Stomach (tissue), 9 donors: ENCODE measurements around the gene SETX. TPM values are rescaled to one million over a fixed set of nuclear protein-coding genes. Genes with fewer than 3 reads are reported as not detected.

ENCODE experiments used
- DNase-seq, 2 donors: peaks; one replicate each; pipeline versions ENCODE4 v3.0.0 to v3.0.0-alpha.2; 2013 to 2019
- H3K27ac ChIP-seq, 5 donors: fragments of 200-600 bp in 4 of 5; sonication (generic) in 4 of 5; one replicate each; pipeline ENCODE4 v1.5.1; 2013 to 2019; ENCODE audit warnings: mild to moderate bottlenecking in 1 of 5, moderate library complexity in 1 of 5
- H3K27me3 ChIP-seq, 3 donors: fragments of 200-600 bp; sonication (generic); one replicate each; pipeline ENCODE4 v1.5.1; 2017 to 2019; ENCODE audit warnings: mixed run types in 1 of 3
- H3K36me3 ChIP-seq, 4 donors: fragments of 200-600 bp; sonication (generic); 1 replicate in 3 of 4; 2 replicates in 1 of 4; pipeline ENCODE4 v1.5.1; 2016 to 2019
- H3K4me1 ChIP-seq, 4 donors: fragments of 200-600 bp; sonication (generic); one replicate each; pipeline ENCODE4 v1.5.1; 2016 to 2019
- H3K4me3 ChIP-seq, 4 donors: fragments of 200-600 bp; sonication (generic) in 3 of 4; one replicate each; pipeline ENCODE4 v1.5.1; 2016 to 2019; ENCODE audit warnings: mild to moderate bottlenecking in 1 of 4
- H3K9me3 ChIP-seq, 4 donors: fragments of 200-600 bp; sonication (generic); one replicate each; pipeline ENCODE4 v1.5.1; 2016 to 2019
- EP300 ChIP-seq: sonication (generic); formaldehyde crosslinking; IDR thresholded peaks from one replicate; pipeline ENCODE4 v1.6.1; 2017; ENCODE audit warnings: antibody characterized with exemption
- POLR2A ChIP-seq, 4 donors: fragments of 450-650 bp; IDR thresholded peaks; one replicate each; pipeline ENCODE4 v1.6.1; 2016; ENCODE audit warnings: antibody characterized with exemption in 4 of 4, control low read depth in 2 of 4, mild to moderate bottlenecking in 1 of 4, moderate library complexity in 1 of 4
- POLR2AphosphoS5 ChIP-seq, 3 donors: sonication (generic); formaldehyde crosslinking; IDR thresholded peaks; one replicate each; pipeline ENCODE4 v1.6.1; 2016; ENCODE audit warnings: antibody characterized with exemption in 3 of 3
- WGBS, 5 donors: extraction: QIAGEN DNeasy Blood & Tissue Kit in 3 of 5; methylation state at CpG; one replicate each; pipeline versions ENCODE4 v1.1.5 to v1.1.7; 2013 to 2018; 5-methylcytosine and 5-hydroxymethylcytosine counted together
- intact Hi-C: fragments of 100-400 bp; cut with DNase I; formaldehyde crosslinking; loops from one replicate; pipeline ENCODE4 v1.15.1; 2023; ENCODE audit warnings: low total_unique reads
- polyA plus RNA-seq, 3 donors: library from polyadenylated mRNA; stranded (reverse); fragments of 200-250 nt; gene quantifications; one replicate each; pipeline ENCODE4 v1.2.3, GENCODE V29; 2013
- total RNA-seq, 5 donors: library from RNA; depleted of rRNA; stranded (reverse); fragments of >200 nt; gene quantifications; one replicate each; pipeline versions ENCODE4 v1.1.0 to v1.2.3, GENCODE V29; 2014 to 2016
- TF ChIP-seq, protein P1 (sequence below), 7 experiments: fragments of 450-650 bp in 4 of 7; fragments of 200-600 bp in 3 of 7; sonication (generic) in 3 of 7; IDR thresholded peaks; one replicate each; pipeline ENCODE4 v1.5.1; 2016 to 2019; ENCODE audit warnings: antibody characterized with exemption in 7 of 7, control low read depth in 2 of 7, mild to moderate bottlenecking in 1 of 7
- donor health status: healthy with polysubstance abuse.
- donor health status: Bipolar disorder and iron deficiency.
- donor health status: healthy.

The SETX gene
- total and polyA plus RNA-seq, 8 donors, result 7.9 to 96.7 (median 34.6) TPM

- Histone ChIP-seq H3K27me3 (peaks cover 0 to 77% (median 19%) of the 10 kb centered on the region in 3 donors), H3K36me3 (no peaks in the 10 kb centered on the region), H3K9me3 (no peaks in the 10 kb centered on the region), H3K4me1 (peaks cover 0 to 8% (median 7%) of the 10 kb centered on the region in 4 donors), H3K4me3 (no peak overlapping the region), H3K27ac (no peak overlapping the region)
- TF ChIP-seq, protein P1, sequence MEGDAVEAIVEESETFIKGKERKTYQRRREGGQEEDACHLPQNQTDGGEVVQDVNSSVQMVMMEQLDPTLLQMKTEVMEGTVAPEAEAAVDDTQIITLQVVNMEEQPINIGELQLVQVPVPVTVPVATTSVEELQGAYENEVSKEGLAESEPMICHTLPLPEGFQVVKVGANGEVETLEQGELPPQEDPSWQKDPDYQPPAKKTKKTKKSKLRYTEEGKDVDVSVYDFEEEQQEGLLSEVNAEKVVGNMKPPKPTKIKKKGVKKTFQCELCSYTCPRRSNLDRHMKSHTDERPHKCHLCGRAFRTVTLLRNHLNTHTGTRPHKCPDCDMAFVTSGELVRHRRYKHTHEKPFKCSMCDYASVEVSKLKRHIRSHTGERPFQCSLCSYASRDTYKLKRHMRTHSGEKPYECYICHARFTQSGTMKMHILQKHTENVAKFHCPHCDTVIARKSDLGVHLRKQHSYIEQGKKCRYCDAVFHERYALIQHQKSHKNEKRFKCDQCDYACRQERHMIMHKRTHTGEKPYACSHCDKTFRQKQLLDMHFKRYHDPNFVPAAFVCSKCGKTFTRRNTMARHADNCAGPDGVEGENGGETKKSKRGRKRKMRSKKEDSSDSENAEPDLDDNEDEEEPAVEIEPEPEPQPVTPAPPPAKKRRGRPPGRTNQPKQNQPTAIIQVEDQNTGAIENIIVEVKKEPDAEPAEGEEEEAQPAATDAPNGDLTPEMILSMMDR (IDR thresholded peaks at IDR 0.05), result no peak
- no peak for TF ChIP-seq POLR2AphosphoS5 (IDR thresholded peaks at IDR 0.05)
- TF ChIP-seq POLR2A (IDR thresholded peaks at IDR 0.05), result no peak
- DNase-seq, result no peak
- intact Hi-C loops, result loop anchor here (5.0 kb wide), 1 partner anchor 65 kb away; no protein-coding TSS in a partner anchor
- 65 to 90% (median 69%) methylated on average over 3 of the region's 3 CpGs for WGBS, 5 donors
These were observed 122.3 kb downstream of the SETX start for GRCh38 chr9:132232522-132232921.

DNA sequence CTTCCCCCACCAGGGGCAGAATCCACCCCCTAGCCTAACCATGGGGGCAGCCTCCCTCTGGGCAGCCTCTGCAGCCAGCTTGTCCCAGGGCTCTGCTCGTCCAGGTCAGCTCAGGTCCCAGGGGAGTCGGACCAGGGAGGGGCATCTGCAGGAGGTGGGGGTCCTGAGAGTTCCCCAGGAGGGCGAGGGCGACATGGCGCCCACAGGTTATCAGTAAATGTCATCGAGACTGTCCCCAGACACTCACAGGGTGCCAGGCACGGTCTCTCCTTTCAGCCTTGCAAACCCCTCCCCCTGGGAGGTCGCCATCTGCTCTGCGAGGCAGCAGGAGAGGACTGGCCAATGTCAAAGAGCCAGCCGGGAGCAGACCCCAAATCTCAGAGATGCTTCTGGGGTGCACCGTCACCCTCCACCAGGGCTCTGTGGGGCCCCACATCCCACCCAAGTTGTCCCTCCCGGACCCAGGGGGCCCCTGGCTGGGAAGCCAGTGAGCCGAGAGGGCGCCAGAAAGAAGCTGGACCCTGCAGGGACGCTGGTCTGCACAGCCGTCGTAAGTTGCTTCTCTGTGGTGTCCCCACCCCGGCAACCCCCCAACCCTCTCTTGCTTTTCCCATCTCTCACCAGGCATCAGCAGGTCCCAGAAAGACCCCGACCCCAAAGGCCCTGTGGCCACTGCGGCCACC lies 123.6 kb downstream of the SETX start:
- TF ChIP-seq POLR2AphosphoS5 (IDR thresholded peaks at IDR 0.05) (no peak), POLR2A (IDR thresholded peaks at IDR 0.05) (no peak), EP300 (no peak)
- TF ChIP-seq, protein P1 (IDR thresholded peaks at IDR 0.05), result no peak
- no peak overlapping the region for H3K4me3 ChIP-seq
- H3K9me3 ChIP-seq, result no peaks in the 10 kb centered on the region
- H3K4me1 ChIP-seq, result peaks cover 0 to 2% (median 2%) of the 10 kb centered on the region in 4 donors
- peaks cover 0 to 81% (median 19%) of the 10 kb centered on the region in 3 donors for H3K27me3 ChIP-seq
- WGBS, 5 donors, result 56 to 79% (median 69%) methylated on average over 9 to 20 of the region's 20 CpGs
- intact Hi-C loops, result loop anchor here (5.0 kb wide), 1 partner anchor 64 kb away; no protein-coding TSS in a partner anchor
- no peaks in the 10 kb centered on the region for H3K36me3 ChIP-seq
- no peak overlapping the region for H3K27ac ChIP-seq
- DNase-seq, result no peak

- H3K4me1 ChIP-seq, result no peaks in the 10 kb centered on the region
- no peak overlapping the region for H3K4me3 ChIP-seq
- H3K27me3 ChIP-seq, result peaks cover 0 to 77% (median 18%) of the 10 kb centered on the region in 3 donors
- H3K27ac ChIP-seq, result no peak overlapping the region
- no peaks in the 10 kb centered on the region for H3K36me3 ChIP-seq
- WGBS, 5 donors, result 67 to 81% (median 73%) methylated on average over 2 to 4 of the region's 4 CpGs
- DNase-seq, result no peak
- intact Hi-C loops, result loop anchor here (5.0 kb wide), 1 partner anchor 63 kb away; no protein-coding TSS in a partner anchor
- no peaks in the 10 kb centered on the region for H3K9me3 ChIP-seq
- TF ChIP-seq, protein P1 (IDR thresholded peaks at IDR 0.05), result no peak
- TF ChIP-seq POLR2AphosphoS5 (IDR thresholded peaks at IDR 0.05) (no peak), EP300 (no peak), POLR2A (IDR thresholded peaks at IDR 0.05) (no peak)
These were observed 124.2 kb downstream of the SETX start for GRCh38 chr9:132230605-132231004.

DNA sequence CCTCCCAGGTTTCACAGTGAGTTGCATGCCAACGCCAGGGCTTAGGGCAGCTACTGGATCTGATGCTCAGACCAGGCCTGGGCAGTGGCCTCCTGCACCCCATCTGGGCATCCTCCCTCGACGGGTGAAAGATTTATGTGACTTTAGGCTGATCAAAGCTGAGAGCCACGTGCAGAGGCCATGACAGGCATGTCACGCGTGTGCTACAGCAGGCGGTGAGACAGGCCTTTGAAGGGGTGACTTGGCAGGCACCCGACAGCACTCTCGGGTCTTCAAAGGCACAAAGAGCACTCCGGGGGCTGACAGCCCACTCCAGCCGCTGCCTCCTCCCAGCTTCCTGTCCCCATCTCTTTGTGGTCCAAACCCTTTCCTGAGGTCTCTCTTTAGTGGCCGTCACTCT lies 126.7 kb downstream of the SETX start:
- TF ChIP-seq, protein P1 (IDR thresholded peaks at IDR 0.05), result no peak
- no peak for TF ChIP-seq EP300
- no peak for TF ChIP-seq POLR2AphosphoS5 (IDR thresholded peaks at IDR 0.05)
- TF ChIP-seq POLR2A (IDR thresholded peaks at IDR 0.05), result no peak
- no peak for DNase-seq
- WGBS, 5 donors, result 51 to 67% (median 65%) methylated on average over 11 to 12 of the region's 12 CpGs
- Histone ChIP-seq H3K36me3 (no peaks in the 10 kb centered on the region), H3K4me1 (no peaks in the 10 kb centered on the region), H3K9me3 (no peaks in the 10 kb centered on the region), H3K4me3 (no peak overlapping the region), H3K27ac (no peak overlapping the region), H3K27me3 (peaks cover 0 to 74% (median 16%) of the 10 kb centered on the region in 3 donors)
- intact Hi-C loops, result no loop called here
